Measurements from ENCODE around the gene SLIT3. TPM values are rescaled to one million over a fixed set of nuclear protein-coding genes. Genes with fewer than 3 reads are reported as not detected.

SLIT3 gene
- total RNA-seq, 4 donors from 2014 or later = 0.97 to 6.1 (median 3.4) TPM

GRCh38 chr5:168877132-168877892 is 423.6 kb downstream of the SLIT3 start:
- DNase-seq (no peak), ATAC-seq (no peak)
- Histone ChIP-seq H3K4me3 (no peak overlapping the region), H3K9me3 (no peaks in the 10 kb centered on the region), H3K36me3 (no peaks in the 10 kb centered on the region), H3K27ac (no peak overlapping the region), H3K27me3 (no peaks in the 10 kb centered on the region), H3K4me1 (no peaks in the 10 kb centered on the region)
- no peak for TF ChIP-seq POLR2A (IDR thresholded peaks at IDR 0.05)
- no peak for TF ChIP-seq CTCF (IDR thresholded peaks at IDR 0.05 in 4 of 5, conservative IDR thresholded peaks at IDR 0.05 in 1 of 5)
- intact Hi-C loops (cut with DNase I; ENCODE audit: low total_unique reads) (no loop called here), in situ Hi-C loops (cut with MboI; ENCODE audit: low sequenced_read_pairs in 4 of 4) (no loop called here)

- TF ChIP-seq POLR2A (IDR thresholded peaks at IDR 0.05) = no peak
- TF ChIP-seq CTCF (IDR thresholded peaks at IDR 0.05 in 4 of 5, conservative IDR thresholded peaks at IDR 0.05 in 1 of 5) = no peak
- Histone ChIP-seq H3K4me1 (no peaks in the 10 kb centered on the region), H3K27ac (no peak overlapping the region), H3K36me3 (no peaks in the 10 kb centered on the region), H3K9me3 (no peaks in the 10 kb centered on the region), H3K27me3 (no peaks in the 10 kb centered on the region), H3K4me3 (no peak overlapping the region)
- in situ Hi-C loops (cut with MboI; ENCODE audit: low sequenced_read_pairs in 4 of 4) (no loop called here), intact Hi-C loops (cut with DNase I; ENCODE audit: low total_unique reads) (no loop called here)
- DNase-seq = no peak
- no peak for ATAC-seq
These were observed 424.5 kb downstream of the SLIT3 start for GRCh38 chr5:168876419-168876818.

- intact Hi-C loops (cut with DNase I; ENCODE audit: low total_unique reads) = no loop called here
- in situ Hi-C loops (cut with MboI; ENCODE audit: low sequenced_read_pairs in 4 of 4) = no loop called here
- Histone ChIP-seq H3K4me1 (no peaks in the 10 kb centered on the region), H3K4me3 (no peak overlapping the region), H3K9me3 (no peaks in the 10 kb centered on the region), H3K27ac (no peak overlapping the region), H3K27me3 (no peaks in the 10 kb centered on the region), H3K36me3 (no peaks in the 10 kb centered on the region)
- TF ChIP-seq POLR2A (IDR thresholded peaks at IDR 0.05) (no peak), CTCF (IDR thresholded peaks at IDR 0.05 in 4 of 5, conservative IDR thresholded peaks at IDR 0.05 in 1 of 5) (no peak)
- ATAC-seq (no peak), DNase-seq (no peak)
These were observed 425.1 kb downstream of the SLIT3 start for GRCh38 chr5:168875832-168876231.

- Histone ChIP-seq H3K36me3 (no peaks in the 10 kb centered on the region), H3K4me1 (no peaks in the 10 kb centered on the region), H3K27ac (no peak overlapping the region), H3K4me3 (no peak overlapping the region), H3K27me3 (no peaks in the 10 kb centered on the region), H3K9me3 (no peaks in the 10 kb centered on the region)
- ATAC-seq (no peak), DNase-seq (no peak)
- TF ChIP-seq POLR2A (IDR thresholded peaks at IDR 0.05) = no peak
- TF ChIP-seq CTCF (IDR thresholded peaks at IDR 0.05 in 4 of 5, conservative IDR thresholded peaks at IDR 0.05 in 1 of 5) = no peak
- in situ Hi-C loops (cut with MboI; ENCODE audit: low sequenced_read_pairs in 4 of 4) = no loop called here
- intact Hi-C loops (cut with DNase I; ENCODE audit: low total_unique reads) = no loop called here
These were observed 426.1 kb downstream of the SLIT3 start for GRCh38 chr5:168874713-168875380.

Data from gastrocnemius medialis (tissue), 4 donors.